ENCODE data around the gene AEBP1. TPM values are rescaled to one million over a fixed set of nuclear protein-coding genes. Genes with fewer than 3 reads are reported as not detected.

AEBP1 gene
- total and polyA plus RNA-seq, 2 experiments from 2014 or later = 94.1 to 96.0 TPM

- no peaks in the 10 kb centered on the region for H3K9me3 ChIP-seq (ENCODE audit: low read depth)
- no peak for DNase-seq (ENCODE audit: low read depth in 1 of 2, low spot score in 1 of 2)
- H3K27me3 ChIP-seq = no peaks in the 10 kb centered on the region
- H3K36me3 ChIP-seq = peaks cover 4% of the 10 kb centered on the region
- no peak overlapping the region for H3K4me3 ChIP-seq
- TF ChIP-seq CTCF (IDR thresholded peaks at IDR 0.05; ENCODE audit: low read depth, low read length) = no peak
- H3K27ac ChIP-seq = no peak overlapping the region
- H3K4me1 ChIP-seq (ENCODE audit: low read depth) = peaks cover 45% of the 10 kb centered on the region
Observed at GRCh38 chr7:44144426-44144967, 40.4 kb downstream of the AEBP1 start.

- H3K4me1 ChIP-seq (ENCODE audit: low read depth) = peaks cover 44% of the 10 kb centered on the region
- H3K4me3 ChIP-seq = no peak overlapping the region
- no peaks in the 10 kb centered on the region for H3K27me3 ChIP-seq
- H3K27ac ChIP-seq = no peak overlapping the region
- no peak for DNase-seq (ENCODE audit: low read depth in 1 of 2, low spot score in 1 of 2)
- no peak for TF ChIP-seq CTCF (IDR thresholded peaks at IDR 0.05; ENCODE audit: low read depth, low read length)
- peaks cover 4% of the 10 kb centered on the region for H3K36me3 ChIP-seq
- H3K9me3 ChIP-seq (ENCODE audit: low read depth) = no peaks in the 10 kb centered on the region
Observed at GRCh38 chr7:44144968-44145478, 40.9 kb downstream of the AEBP1 start.

- peak overlapping the region; percentile 25 for H3K4me3 ChIP-seq
- DNase-seq (ENCODE audit: low read depth in 1 of 2, low spot score in 1 of 2) = peak in 1 of 2 donors; percentile 51
- H3K9me3 ChIP-seq (ENCODE audit: low read depth) = no peaks in the 10 kb centered on the region
- no peaks in the 10 kb centered on the region for H3K27me3 ChIP-seq
- TF ChIP-seq CTCF (IDR thresholded peaks at IDR 0.05; ENCODE audit: low read depth, low read length) = no peak
- H3K27ac ChIP-seq = no peak overlapping the region
- H3K4me1 ChIP-seq (ENCODE audit: low read depth) = peaks cover 44% of the 10 kb centered on the region
- H3K36me3 ChIP-seq = peaks cover 2% of the 10 kb centered on the region
Observed at GRCh38 chr7:44145479-44145968, 41.4 kb downstream of the AEBP1 start.

GRCh38 chr7:44145969-44146911 lies 42.1 kb downstream of the AEBP1 start:
- no peak for TF ChIP-seq CTCF (IDR thresholded peaks at IDR 0.05; ENCODE audit: low read depth, low read length)
- H3K4me3 ChIP-seq = peak overlapping the region; percentile 25
- H3K4me1 ChIP-seq (ENCODE audit: low read depth) = peaks cover 39% of the 10 kb centered on the region
- peak; percentile 85 to 91 for DNase-seq (ENCODE audit: low read depth in 1 of 2, low spot score in 1 of 2)
- no peaks in the 10 kb centered on the region for H3K36me3 ChIP-seq
- H3K27me3 ChIP-seq = no peaks in the 10 kb centered on the region
- no peaks in the 10 kb centered on the region for H3K9me3 ChIP-seq (ENCODE audit: low read depth)
- H3K27ac ChIP-seq = no peak overlapping the region

GRCh38 chr7:44147026-44147991 lies 43.2 kb downstream of the AEBP1 start:
- Histone ChIP-seq H3K27ac (peak overlapping the region; percentile 36), H3K4me3 (no peak overlapping the region), H3K27me3 (no peaks in the 10 kb centered on the region), H3K9me3 (ENCODE audit: low read depth) (no peaks in the 10 kb centered on the region), H3K4me1 (ENCODE audit: low read depth) (peaks cover 29% of the 10 kb centered on the region), H3K36me3 (no peaks in the 10 kb centered on the region)
- no peak for TF ChIP-seq CTCF (IDR thresholded peaks at IDR 0.05; ENCODE audit: low read depth, low read length)
- peak; percentile 27 to 33 for DNase-seq (ENCODE audit: low read depth in 1 of 2, low spot score in 1 of 2)
